Breast epithelium (tissue), 4 donors: ENCODE results near the gene SLC25A34. TPM values are rescaled to one million over a fixed set of nuclear protein-coding genes. Genes with fewer than 3 reads are reported as not detected.

Experiments
- DNase-seq, 2 donors: peaks; one replicate each; pipeline ENCODE4 v3.0.0-alpha.2; 2019; ENCODE audit warnings: low spot score in 2 of 2
- H3K27ac ChIP-seq, 2 donors: fragments of 200-600 bp; sonication (generic) in 1 of 2; one replicate each; pipeline ENCODE4 v1.5.1; 2016 to 2019; ENCODE audit warnings: mild to moderate bottlenecking in 1 of 2
- H3K27me3 ChIP-seq, 2 donors: fragments of 200-600 bp; sonication (generic) in 1 of 2; one replicate each; pipeline versions ENCODE4 v1.5.1 to v1.6.0; 2017 to 2019; ENCODE audit warnings: control low read depth in 1 of 2, mild to moderate bottlenecking in 1 of 2
- H3K36me3 ChIP-seq: fragments of 200-600 bp; one replicate; pipeline ENCODE4 v1.5.1; 2019
- H3K4me1 ChIP-seq, 2 donors: fragments of 200-600 bp; sonication (generic); one replicate each; pipeline ENCODE4 v1.5.1; 2016 to 2019; ENCODE audit warnings: control low read depth in 1 of 2
- H3K4me3 ChIP-seq, 3 donors: fragments of 200-600 bp; sonication (generic); 1 replicate in 2 of 3; 2 replicates in 1 of 3; pipeline ENCODE4 v1.5.1; 2016 to 2019; ENCODE audit warnings: mild to moderate bottlenecking in 3 of 3, moderate library complexity in 2 of 3
- H3K9me3 ChIP-seq, 2 donors: fragments of 200-600 bp; sonication (generic) in 1 of 2; one replicate each; pipeline ENCODE4 v1.5.1; 2016 to 2019; ENCODE audit warnings: control low read depth in 1 of 2
- CTCF ChIP-seq, 3 donors: fragments of 450-650 bp; IDR thresholded peaks; one replicate each; pipeline ENCODE4 v1.5.1; 2016 to 2017; ENCODE audit warnings: antibody characterized with exemption in 3 of 3, mild to moderate bottlenecking in 3 of 3, moderate library complexity in 3 of 3
- POLR2A ChIP-seq: fragments of 450-650 bp; IDR thresholded peaks from one replicate; pipeline ENCODE4 v1.6.1; 2016; ENCODE audit warnings: antibody characterized with exemption, mild to moderate bottlenecking, moderate library complexity
- POLR2AphosphoS5 ChIP-seq, 3 donors: sonication (generic); formaldehyde crosslinking; IDR thresholded peaks; one replicate each; pipeline ENCODE4 v1.6.1; 2017; ENCODE audit warnings: antibody characterized with exemption in 3 of 3
- intact Hi-C: fragments of 100-400 bp; cut with DNase I; formaldehyde crosslinking; loops from one replicate; pipeline ENCODE4 v1.15.1; 2023; ENCODE audit warnings: low total_unique reads
- total RNA-seq, 3 donors: library from RNA; depleted of rRNA; stranded (reverse); fragments of >200 nt; gene quantifications; one replicate each; pipeline ENCODE4 v1.1.0, GENCODE V29; 2016

Gene SLC25A34
- total RNA-seq, 3 donors from 2014 or later: 1.0 to 1.8 (median 1.3) TPM

- H3K4me3 ChIP-seq: no peak overlapping the region
- no peaks in the 10 kb centered on the region for H3K36me3 ChIP-seq
- no peaks in the 10 kb centered on the region for H3K9me3 ChIP-seq
- intact Hi-C loops: loop anchor here (10.0 kb wide), 1 partner anchor 155 kb away; no protein-coding TSS in a partner anchor
- no peaks in the 10 kb centered on the region for H3K27me3 ChIP-seq
- TF ChIP-seq POLR2A (no peak), CTCF (IDR thresholded peaks at IDR 0.05) (no peak), POLR2AphosphoS5 (IDR thresholded peaks at IDR 0.05) (no peak)
- peak overlapping the region in 1 of 2 donors; percentile 38 for H3K27ac ChIP-seq
- DNase-seq: no peak
- no peaks in the 10 kb centered on the region for H3K4me1 ChIP-seq
Observed at GRCh38 chr1:15749399-15750291, 13.6 kb downstream of the SLC25A34 start.

GRCh38 chr1:15750924-15751323, 14.9 kb downstream of the SLC25A34 start:
- no peaks in the 10 kb centered on the region for H3K27me3 ChIP-seq
- no peak overlapping the region for H3K4me3 ChIP-seq
- intact Hi-C loops: no loop called here
- no peak overlapping the region for H3K27ac ChIP-seq
- H3K36me3 ChIP-seq: no peaks in the 10 kb centered on the region
- DNase-seq: no peak
- no peaks in the 10 kb centered on the region for H3K9me3 ChIP-seq
- TF ChIP-seq POLR2A: no peak
- TF ChIP-seq POLR2AphosphoS5 (IDR thresholded peaks at IDR 0.05): no peak
- no peak for TF ChIP-seq CTCF (IDR thresholded peaks at IDR 0.05)
- no peaks in the 10 kb centered on the region for H3K4me1 ChIP-seq

- H3K4me3 ChIP-seq: no peak overlapping the region
- DNase-seq: no peak
- no peaks in the 10 kb centered on the region for H3K9me3 ChIP-seq
- no peaks in the 10 kb centered on the region for H3K4me1 ChIP-seq
- H3K27ac ChIP-seq: no peak overlapping the region
- intact Hi-C loops: no loop called here
- TF ChIP-seq POLR2AphosphoS5 (IDR thresholded peaks at IDR 0.05): no peak
- no peak for TF ChIP-seq POLR2A
- TF ChIP-seq CTCF (IDR thresholded peaks at IDR 0.05): no peak
- H3K36me3 ChIP-seq: no peaks in the 10 kb centered on the region
- no peaks in the 10 kb centered on the region for H3K27me3 ChIP-seq
Observed at GRCh38 chr1:15751717-15752116, 15.7 kb downstream of the SLC25A34 start.

- H3K36me3 ChIP-seq: no peaks in the 10 kb centered on the region
- no peak overlapping the region for H3K4me3 ChIP-seq
- no peak for DNase-seq
- intact Hi-C loops: no loop called here
- no peaks in the 10 kb centered on the region for H3K27me3 ChIP-seq
- H3K4me1 ChIP-seq: peaks cover 0 to 13% of the 10 kb centered on the region in 2 donors
- peak overlapping the region in 1 of 2 donors; percentile 52 for H3K27ac ChIP-seq
- TF ChIP-seq POLR2A (no peak), POLR2AphosphoS5 (IDR thresholded peaks at IDR 0.05) (no peak), CTCF (IDR thresholded peaks at IDR 0.05) (no peak)
- no peaks in the 10 kb centered on the region for H3K9me3 ChIP-seq
Observed at GRCh38 chr1:15753776-15754175, 17.7 kb downstream of the SLC25A34 start.

- TF ChIP-seq POLR2A (no peak), POLR2AphosphoS5 (IDR thresholded peaks at IDR 0.05) (no peak), CTCF (IDR thresholded peaks at IDR 0.05) (no peak)
- no peak overlapping the region for H3K4me3 ChIP-seq
- no peaks in the 10 kb centered on the region for H3K27me3 ChIP-seq
- no peaks in the 10 kb centered on the region for H3K36me3 ChIP-seq
- intact Hi-C loops: no loop called here
- peaks cover 0 to 21% of the 10 kb centered on the region in 2 donors for H3K4me1 ChIP-seq
- DNase-seq: no peak
- no peak overlapping the region for H3K27ac ChIP-seq
- H3K9me3 ChIP-seq: no peaks in the 10 kb centered on the region
Observed at GRCh38 chr1:15755021-15755645, 19.1 kb downstream of the SLC25A34 start.
